ENCODE measurements around the gene TEX9.
A peak's percentile ranks its signal among the peaks of the same experiment; 100 is the strongest.
"Not testable (repeated sequence)": the region's sequence is repeated elsewhere in the genome, so short reads cannot be mapped to it uniquely, and the experiment has no call there.

Gene TEX9

GRCh38 chr15:56367156-56367555 is 1.9 kb downstream of the TEX9 start:
- no peak for DNase-seq

- DNase-seq = no peak
Measured at GRCh38 chr15:56369234-56369633, 4.0 kb downstream of the TEX9 start.

- DNase-seq = no peak
Measured at GRCh38 chr15:56371495-56372147, 6.4 kb downstream of the TEX9 start.

DNA sequence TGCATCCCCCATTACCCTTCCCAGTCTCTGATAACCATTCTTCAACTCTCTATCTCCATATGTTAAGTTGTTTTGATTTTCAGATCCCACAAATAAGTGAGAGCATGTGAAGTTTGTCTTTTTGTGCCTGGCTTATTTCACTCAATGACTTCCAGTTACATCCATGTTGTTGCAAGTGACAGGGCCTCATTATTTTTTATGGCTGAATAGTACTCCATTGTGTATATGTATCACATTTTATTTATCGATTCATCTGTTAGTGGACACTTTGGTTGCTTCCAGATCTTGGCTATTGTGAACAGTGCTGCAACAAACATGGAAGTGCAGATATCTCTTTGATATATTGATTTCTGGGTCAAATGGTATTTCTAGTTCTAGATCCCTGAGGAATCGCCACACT is 9.5 kb downstream of the TEX9 start:
- DNase-seq = not testable (repeated sequence)

DNA sequence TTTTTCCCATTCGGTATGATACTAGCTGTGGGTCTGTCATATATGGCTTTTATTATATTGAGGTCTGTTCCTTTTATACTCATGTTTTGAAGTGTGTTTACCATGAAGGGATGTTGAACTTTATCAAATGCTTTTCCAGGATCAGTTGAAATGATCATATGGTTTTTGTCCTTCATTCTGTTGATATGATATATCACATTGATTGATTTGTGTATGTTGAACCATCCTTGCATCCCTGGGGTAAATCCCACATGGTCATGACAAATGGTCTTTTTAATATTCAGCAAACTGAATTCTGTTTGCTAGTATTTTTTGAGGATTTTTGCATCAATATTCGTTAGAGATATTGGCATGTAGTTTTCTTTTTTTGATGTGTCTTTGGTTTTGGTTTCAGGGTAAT is 12.6 kb downstream of the TEX9 start:
- DNase-seq = not testable (repeated sequence)

DNA sequence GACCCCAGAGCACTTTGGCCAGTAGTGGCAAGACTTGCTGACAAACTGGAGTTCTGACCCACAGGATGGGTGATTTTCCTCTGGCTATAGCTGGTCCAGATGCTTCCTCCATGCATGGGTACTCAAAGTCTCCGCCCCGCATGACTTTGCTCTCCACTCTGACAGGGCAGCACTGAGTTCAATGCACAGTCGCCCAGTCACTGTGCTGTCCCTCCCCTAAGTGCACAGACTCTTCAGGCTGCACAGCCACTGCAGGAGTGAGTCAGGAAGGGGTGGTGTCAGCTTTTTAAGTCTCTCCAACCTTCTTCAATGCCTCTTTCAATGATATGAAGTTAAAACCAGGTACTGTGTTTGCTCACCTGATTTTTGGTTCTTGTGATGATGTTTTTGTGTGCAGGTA is 17.8 kb downstream of the TEX9 start:
- no peak for DNase-seq

- no peak for DNase-seq
Measured at GRCh38 chr15:56385908-56386307, 20.7 kb downstream of the TEX9 start.

GRCh38 chr15:56390739-56391267 is 25.6 kb downstream of the TEX9 start:
- no peak for DNase-seq

DNA sequence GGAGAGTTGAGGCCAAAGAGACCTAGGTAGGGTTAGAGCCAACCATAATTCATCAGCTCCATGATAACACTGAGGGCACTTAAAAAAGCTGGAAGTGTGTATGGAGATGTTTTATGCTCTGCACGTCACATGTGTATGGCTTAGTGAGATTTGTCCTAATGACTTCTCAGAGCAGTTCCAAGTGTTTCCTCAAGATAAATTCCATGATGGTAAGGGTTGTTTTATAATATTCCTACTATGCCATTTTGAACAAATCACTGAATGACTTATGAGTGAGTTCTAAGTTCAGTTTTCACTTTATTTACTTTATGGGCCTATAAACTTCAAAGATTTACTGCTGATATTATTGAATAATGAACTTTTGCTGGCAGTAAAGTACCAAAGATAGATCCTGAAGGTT is 28.1 kb downstream of the TEX9 start:
- DNase-seq = no peak

DNA sequence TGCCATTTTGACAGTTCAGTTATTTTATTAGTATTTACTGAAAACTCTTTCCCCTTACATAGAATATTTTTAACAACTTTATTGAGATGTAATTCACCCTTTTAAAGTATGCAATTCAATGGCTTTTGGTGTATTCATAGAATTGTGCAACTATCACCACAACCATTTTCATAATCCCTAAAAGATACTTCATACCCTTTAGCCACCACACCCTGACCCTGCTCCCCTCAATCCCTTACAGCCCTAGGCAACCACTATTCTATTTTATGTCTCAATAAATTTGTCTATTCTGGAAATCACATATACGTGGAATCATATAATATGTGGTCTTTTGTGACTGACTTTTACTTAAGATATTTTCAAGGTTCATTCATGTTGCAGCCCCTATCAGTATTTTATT is 29.7 kb downstream of the TEX9 start:
- no peak for DNase-seq

- DNase-seq = not testable (repeated sequence)
Measured at GRCh38 chr15:56397325-56397724, 32.1 kb downstream of the TEX9 start.

- not testable (repeated sequence) for DNase-seq
Measured at GRCh38 chr15:56399209-56399608, 34.0 kb downstream of the TEX9 start.

DNA sequence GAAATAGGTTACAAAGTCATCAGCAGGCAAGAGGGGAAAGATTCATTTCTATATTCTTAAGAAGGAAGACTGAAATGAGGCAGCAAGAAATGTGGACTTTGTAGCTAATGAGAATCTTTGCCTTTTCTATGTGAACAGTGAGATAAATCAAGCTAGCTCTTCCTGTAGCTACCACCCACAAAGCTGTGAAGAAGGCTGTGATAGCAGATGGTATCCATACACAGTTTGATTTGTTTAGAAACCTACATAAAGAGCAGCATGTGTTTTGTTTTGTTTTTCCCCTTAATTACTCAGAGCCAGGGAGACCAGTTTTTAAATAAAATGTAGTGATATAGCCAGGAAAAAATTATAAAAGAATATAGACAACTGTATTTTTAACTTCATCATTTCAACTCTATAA is 45.5 kb downstream of the TEX9 start:
- DNase-seq = no peak

GRCh38 chr15:56411122-56411749 is 46.0 kb downstream of the TEX9 start:
- DNase-seq = no peak

DNA sequence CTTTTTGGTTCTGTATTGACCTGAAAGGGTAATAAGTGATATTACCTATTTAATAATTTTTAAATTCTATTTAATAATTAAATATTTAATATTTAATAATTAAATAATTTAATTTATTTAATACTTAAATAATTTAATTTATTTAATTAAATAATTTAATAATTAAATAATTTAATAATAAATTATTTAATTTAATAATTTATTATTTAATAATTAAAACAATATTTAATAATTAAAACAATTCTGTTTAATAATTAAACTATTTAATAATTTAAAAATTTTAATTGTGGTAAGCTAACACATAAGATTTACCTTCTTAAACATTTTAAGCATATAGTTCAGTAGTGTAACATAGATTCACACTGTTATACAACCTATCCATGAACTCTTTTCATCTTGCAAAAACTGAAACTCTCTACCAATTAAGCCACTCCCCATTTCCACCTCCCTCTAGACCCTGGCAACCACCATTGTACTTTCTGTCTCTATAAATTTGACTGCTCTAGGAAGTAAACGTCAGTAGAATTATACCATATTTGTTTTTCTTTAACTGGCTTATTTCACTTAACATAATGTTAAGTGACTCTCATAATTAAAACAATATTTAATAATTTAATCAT is 48.0 kb downstream of the TEX9 start:
- not testable (repeated sequence) for DNase-seq

GRCh38 chr15:56425276-56425675 is 60.0 kb downstream of the TEX9 start:
- no peak for DNase-seq

DNA sequence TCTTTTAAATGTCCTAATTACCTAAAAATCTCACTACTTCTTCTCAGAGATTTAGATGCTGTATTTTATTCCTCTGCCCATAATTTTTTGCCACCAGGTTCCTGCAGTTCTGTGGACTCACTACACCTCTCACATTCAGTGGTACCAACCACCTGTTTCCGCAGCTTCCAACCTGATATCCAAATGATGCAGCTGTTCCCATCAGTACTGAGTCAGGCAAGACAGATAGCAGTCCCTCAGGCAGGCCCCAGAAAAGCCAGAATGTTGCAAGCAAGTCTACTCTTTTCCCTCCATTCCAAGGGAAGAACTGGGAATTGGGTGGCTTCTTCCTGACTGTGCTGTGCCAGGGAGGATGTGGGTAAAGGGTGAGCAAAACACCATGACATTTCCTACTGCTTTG is 60.8 kb downstream of the TEX9 start:
- no peak for DNase-seq

DNA sequence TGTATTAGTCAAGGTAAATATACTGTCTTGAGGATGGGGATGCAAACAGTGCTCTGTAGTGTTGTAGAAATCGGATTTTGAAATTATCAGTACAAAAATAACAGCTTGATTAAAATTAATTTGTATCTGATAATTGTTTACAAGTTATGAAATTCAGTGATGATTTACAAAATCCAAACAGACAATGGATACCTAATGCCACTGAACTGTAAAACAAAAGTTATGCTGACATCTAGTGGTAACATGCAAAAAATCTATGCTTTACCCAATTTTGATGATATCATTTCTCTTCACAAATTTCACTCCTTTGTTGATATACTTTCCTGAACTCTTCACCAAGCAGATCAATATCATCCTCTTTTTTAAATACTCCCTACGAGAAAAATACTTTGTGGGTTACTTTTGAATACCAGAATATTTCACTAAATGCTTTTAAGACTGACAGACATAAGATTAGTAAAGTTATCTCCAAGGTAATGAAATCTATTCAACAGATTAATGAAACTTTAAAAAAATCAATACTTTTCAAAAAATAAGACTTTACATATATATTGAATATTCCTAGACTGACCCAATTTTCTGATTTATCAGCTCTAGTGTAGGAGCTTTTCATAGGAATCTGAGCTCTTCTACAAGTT is 63.7 kb downstream of the TEX9 start:
- DNase-seq = peak in 1 of 2 experiments; percentile 2

DNA sequence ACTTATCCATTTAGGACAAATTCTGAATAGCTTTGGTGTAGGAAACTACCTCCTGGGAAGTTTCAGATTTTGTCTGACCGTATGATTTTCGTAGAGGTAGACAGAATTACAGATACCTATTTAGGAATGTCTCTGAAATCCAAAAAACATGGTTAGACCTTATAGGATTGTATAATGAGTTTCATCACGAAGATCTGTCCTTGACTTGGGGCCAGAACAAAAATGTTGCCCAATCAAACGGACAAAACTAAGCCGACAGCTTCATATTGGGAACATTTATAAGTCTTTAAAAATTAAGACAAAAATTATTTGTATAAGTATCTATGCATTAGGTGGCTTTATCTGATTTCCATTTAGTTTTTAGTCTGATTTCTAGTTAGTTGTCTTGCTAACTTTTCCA is 67.1 kb downstream of the TEX9 start:
- DNase-seq = no peak

- no peak for DNase-seq
Measured at GRCh38 chr15:56440214-56440770, 75.1 kb downstream of the TEX9 start.

GRCh38 chr15:56442354-56442753 is 77.1 kb downstream of the TEX9 start:
- no peak for DNase-seq

DNA sequence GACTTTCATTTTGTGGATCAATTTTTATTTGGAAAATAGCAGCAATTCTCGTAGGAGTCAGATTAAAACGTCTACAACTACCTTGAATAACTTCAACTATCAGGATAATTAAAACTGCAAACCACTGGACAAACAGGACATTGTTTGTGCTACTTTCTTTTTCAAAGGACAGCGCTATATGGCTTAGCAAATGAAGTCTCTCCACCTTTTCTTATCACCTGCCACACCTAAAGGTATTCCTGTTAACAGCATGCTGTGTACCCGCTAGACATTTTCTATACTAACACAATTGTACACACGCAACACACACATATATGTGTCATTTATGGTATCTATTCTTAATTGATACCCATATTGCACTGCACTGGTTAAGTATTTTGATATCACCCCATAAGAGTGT is 80.5 kb downstream of the TEX9 start:
- DNase-seq = no peak

- no peak for DNase-seq
Measured at GRCh38 chr15:56454836-56455235, 89.6 kb downstream of the TEX9 start.
